HepG2 (cell line): ENCODE measurements around the gene KAT6B. TPM values are rescaled to one million over a fixed set of nuclear protein-coding genes. Genes with fewer than 3 reads are reported as not detected.

Experiments
- GABPB1 ChIP-seq: IDR thresholded peaks from 2 replicates; pipeline ENCODE4 v1.6.1; 2016; ENCODE audit warnings: mild to moderate bottlenecking, missing genetic modification reagents, moderate library complexity, missing compliant biosample characterization
- KDM5B ChIP-seq: sonication (generic); formaldehyde crosslinking; IDR thresholded peaks from 2 replicates; pipeline ENCODE4 v1.4.0; 2020; ENCODE audit warnings: missing genetic modification reagents, mild to moderate bottlenecking, borderline replicate concordance
- KLF15 ChIP-seq: sonication (generic); formaldehyde crosslinking; IDR thresholded peaks from 2 replicates; pipeline ENCODE4 v1.8.1; 2023; ENCODE audit warnings: borderline replicate concordance, mild to moderate bottlenecking, inconsistent platforms, missing genetic modification reagents, mixed read lengths
- SALL1 ChIP-seq: sonication (generic); formaldehyde crosslinking; IDR thresholded peaks from 2 replicates; pipeline ENCODE4 v1.8.0; 2022; ENCODE audit warnings: mild to moderate bottlenecking, missing genetic modification reagents
- SOX6 ChIP-seq, 2 experiments: fragments of 450-650 bp in 1 of 2; sonication (generic) in 1 of 2; formaldehyde crosslinking in 1 of 2; IDR thresholded peaks; 2 replicates each; pipeline versions ENCODE4 v1.4.0 to v1.6.1; 2017 to 2020; ENCODE audit warnings: antibody characterized with exemption in 1 of 2, mild to moderate bottlenecking in 1 of 2, missing genetic modification reagents in 1 of 2
- SRSF1 ChIP-seq: fragments of 200-400 bp; formaldehyde crosslinking; optimal IDR thresholded peaks from 2 replicates; pipeline ENCODE3; 2017; ENCODE audit warnings: mild to moderate bottlenecking, low read depth, low read length, moderate library complexity
- ZC3H13 ChIP-seq: sonication (generic); formaldehyde crosslinking; IDR thresholded peaks from 2 replicates; pipeline ENCODE4 v1.8.1; 2023; ENCODE audit warnings: mild to moderate bottlenecking, missing genetic modification reagents, moderate library complexity
- ZNF317 ChIP-seq: sonication (generic); formaldehyde crosslinking; IDR thresholded peaks from 2 replicates; pipeline ENCODE4 v1.5.0; 2020; ENCODE audit warnings: mild to moderate bottlenecking, missing genetic modification reagents
- ZNF333 ChIP-seq: sonication (generic); formaldehyde crosslinking; IDR thresholded peaks from 2 replicates; pipeline ENCODE4 v1.4.0; 2020; ENCODE audit warnings: mild to moderate bottlenecking, missing genetic modification reagents, borderline replicate concordance
- ZNF547 ChIP-seq: sonication (generic); formaldehyde crosslinking; IDR thresholded peaks from 2 replicates; pipeline ENCODE4 v1.5.1; 2020; ENCODE audit warnings: mild to moderate bottlenecking, missing genetic modification reagents
- ZNF709 ChIP-seq: sonication (generic); formaldehyde crosslinking; IDR thresholded peaks from 2 replicates; pipeline ENCODE4 v1.5.0; 2020; ENCODE audit warnings: mild to moderate bottlenecking, missing genetic modification reagents
- polyA plus RNA-seq, 8 experiments: library from polyadenylated mRNA; depleted of rRNA in 3 of 8; stranded (reverse) in 7 of 8; unstranded in 1 of 8; fragments of >200 nt; fragmentation: Illumina TruSeq in 4 of 8; extraction: Trizol in 4 of 8; gene quantifications; 2 replicates each; pipeline versions ENCODE4 v1.2.1 to v1.2.3, GENCODE V29; 2011 to 2016; ENCODE audit warnings: low read depth in 4 of 8, missing spikeins in 1 of 8, mixed read lengths in 1 of 8; ENCODE audit not compliant: insufficient read depth in 1 of 8
- total RNA-seq, 5 experiments: library from RNA; depleted of rRNA; stranded (reverse); fragments of >200 nt; fragmentation: Illumina TruSeq; extraction: Trizol; gene quantifications; 2 replicates each; pipeline ENCODE4 v1.2.3, GENCODE V29; 2016; ENCODE audit warnings: low read depth in 1 of 5
- TF ChIP-seq, protein P1 (sequence below): sonication (generic); formaldehyde crosslinking; IDR thresholded peaks from 2 replicates; pipeline ENCODE4 v1.4.0; 2020; ENCODE audit warnings: missing genetic modification reagents, borderline replicate concordance
- TF ChIP-seq, protein P2 (sequence below): sonication (generic); formaldehyde crosslinking; IDR thresholded peaks from 2 replicates; pipeline ENCODE4 v1.5.1; 2020; ENCODE audit warnings: missing genetic modification reagents, mild to moderate bottlenecking, borderline replicate concordance
- TF ChIP-seq, protein P3 (sequence below): sonication (generic); formaldehyde crosslinking; IDR thresholded peaks from 2 replicates; pipeline ENCODE4 v1.4.0; 2020; ENCODE audit warnings: mild to moderate bottlenecking, missing genetic modification reagents
- TF ChIP-seq, protein P4 (sequence below): sonication (generic); formaldehyde crosslinking; IDR thresholded peaks from 2 replicates; pipeline ENCODE4 v1.8.0; 2022; ENCODE audit warnings: missing genetic modification reagents, mild to moderate bottlenecking, inconsistent platforms, borderline replicate concordance
- TF ChIP-seq, protein P5 (sequence below): sonication (generic); formaldehyde crosslinking; IDR thresholded peaks from 2 replicates; pipeline ENCODE4 v1.4.0; 2020; ENCODE audit warnings: missing genetic modification reagents, mild to moderate bottlenecking, borderline replicate concordance

KAT6B gene
- total and polyA plus RNA-seq, 2 of the 13 experiments (the other 11 are each of a cell fraction or from before 2014, with no cell fraction given) = 3.0 to 9.5 TPM

DNA sequence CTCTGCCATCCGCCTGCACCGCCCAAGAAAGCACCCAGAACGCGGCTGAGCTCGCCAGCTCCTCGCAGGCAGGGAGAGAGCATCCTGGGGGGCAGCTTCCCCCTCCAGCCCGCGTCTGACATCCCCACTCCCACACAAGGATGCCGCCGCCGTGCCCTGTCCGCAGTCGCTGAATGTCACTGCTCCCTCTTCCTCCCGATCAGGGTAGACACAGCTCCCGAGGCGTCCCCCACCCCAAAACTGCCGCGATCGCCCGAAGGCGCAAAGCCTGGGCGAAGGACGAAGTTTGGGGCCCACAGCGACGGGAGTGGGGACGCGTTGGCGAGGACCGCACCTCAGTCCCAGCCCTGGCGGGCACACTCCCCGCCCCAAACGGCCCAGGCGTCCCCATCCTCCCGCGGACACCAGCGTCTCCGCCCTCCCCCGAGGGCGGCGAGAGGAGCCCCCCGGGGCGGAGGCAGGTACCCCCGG lies 1.5 kb upstream of the KAT6B start (continued):
- TF ChIP-seq SALL1 (CRISPR knock-in tag) (peak; percentile 9; the same call in 1 of the 2 replicates), KLF15 (CRISPR knock-in tag) (0 out of 2 replicates have a peak, but pooled peaks have one; percentile 57), ZNF709 (CRISPR knock-in tag) (0 out of 2 replicates have a peak, but pooled peaks have one; percentile 4), ZNF317 (peak; percentile 70; the same call in 1 of the 2 replicates), ZNF547 (CRISPR knock-in tag) (0 out of 2 replicates have a peak, but pooled peaks have one; percentile 30), SOX6 (IDR thresholded peaks at IDR 0.05) (no peak), SOX6 (CRISPR knock-in tag; IDR thresholded peaks at IDR 0.05) (peak; percentile 17; the same call in 1 of the 2 replicates), ZNF333 (CRISPR knock-in tag) (0 out of 2 replicates have a peak, but pooled peaks have one; percentile 60), ZC3H13 (CRISPR knock-in tag) (peak; percentile 62; the same call in 1 of the 2 replicates), GABPB1 (peak; percentile 8; the same call in 1 of the 2 replicates), KDM5B (peak; percentile 14; the same call in 1 of the 2 replicates), SRSF1 (peak; percentile 26)
- TF ChIP-seq, protein P1, sequence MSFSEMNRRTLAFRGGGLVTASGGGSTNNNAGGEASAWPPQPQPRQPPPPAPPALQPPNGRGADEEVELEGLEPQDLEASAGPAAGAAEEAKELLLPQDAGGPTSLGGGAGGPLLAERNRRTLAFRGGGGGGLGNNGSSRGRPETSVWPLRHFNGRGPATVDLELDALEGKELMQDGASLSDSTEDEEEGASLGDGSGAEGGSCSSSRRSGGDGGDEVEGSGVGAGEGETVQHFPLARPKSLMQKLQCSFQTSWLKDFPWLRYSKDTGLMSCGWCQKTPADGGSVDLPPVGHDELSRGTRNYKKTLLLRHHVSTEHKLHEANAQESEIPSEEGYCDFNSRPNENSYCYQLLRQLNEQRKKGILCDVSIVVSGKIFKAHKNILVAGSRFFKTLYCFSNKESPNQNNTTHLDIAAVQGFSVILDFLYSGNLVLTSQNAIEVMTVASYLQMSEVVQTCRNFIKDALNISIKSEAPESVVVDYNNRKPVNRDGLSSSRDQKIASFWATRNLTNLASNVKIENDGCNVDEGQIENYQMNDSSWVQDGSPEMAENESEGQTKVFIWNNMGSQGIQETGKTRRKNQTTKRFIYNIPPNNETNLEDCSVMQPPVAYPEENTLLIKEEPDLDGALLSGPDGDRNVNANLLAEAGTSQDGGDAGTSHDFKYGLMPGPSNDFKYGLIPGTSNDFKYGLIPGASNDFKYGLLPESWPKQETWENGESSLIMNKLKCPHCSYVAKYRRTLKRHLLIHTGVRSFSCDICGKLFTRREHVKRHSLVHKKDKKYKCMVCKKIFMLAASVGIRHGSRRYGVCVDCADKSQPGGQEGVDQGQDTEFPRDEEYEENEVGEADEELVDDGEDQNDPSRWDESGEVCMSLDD (CRISPR knock-in tag) = 0 out of 2 replicates have a peak, but pooled peaks have one; percentile 52
- TF ChIP-seq, protein P2, sequence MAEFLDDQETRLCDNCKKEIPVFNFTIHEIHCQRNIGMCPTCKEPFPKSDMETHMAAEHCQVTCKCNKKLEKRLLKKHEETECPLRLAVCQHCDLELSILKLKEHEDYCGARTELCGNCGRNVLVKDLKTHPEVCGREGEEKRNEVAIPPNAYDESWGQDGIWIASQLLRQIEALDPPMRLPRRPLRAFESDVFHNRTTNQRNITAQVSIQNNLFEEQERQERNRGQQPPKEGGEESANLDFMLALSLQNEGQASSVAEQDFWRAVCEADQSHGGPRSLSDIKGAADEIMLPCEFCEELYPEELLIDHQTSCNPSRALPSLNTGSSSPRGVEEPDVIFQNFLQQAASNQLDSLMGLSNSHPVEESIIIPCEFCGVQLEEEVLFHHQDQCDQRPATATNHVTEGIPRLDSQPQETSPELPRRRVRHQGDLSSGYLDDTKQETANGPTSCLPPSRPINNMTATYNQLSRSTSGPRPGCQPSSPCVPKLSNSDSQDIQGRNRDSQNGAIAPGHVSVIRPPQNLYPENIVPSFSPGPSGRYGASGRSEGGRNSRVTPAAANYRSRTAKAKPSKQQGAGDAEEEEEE (CRISPR knock-in tag) = no peak
- TF ChIP-seq, protein P3, sequence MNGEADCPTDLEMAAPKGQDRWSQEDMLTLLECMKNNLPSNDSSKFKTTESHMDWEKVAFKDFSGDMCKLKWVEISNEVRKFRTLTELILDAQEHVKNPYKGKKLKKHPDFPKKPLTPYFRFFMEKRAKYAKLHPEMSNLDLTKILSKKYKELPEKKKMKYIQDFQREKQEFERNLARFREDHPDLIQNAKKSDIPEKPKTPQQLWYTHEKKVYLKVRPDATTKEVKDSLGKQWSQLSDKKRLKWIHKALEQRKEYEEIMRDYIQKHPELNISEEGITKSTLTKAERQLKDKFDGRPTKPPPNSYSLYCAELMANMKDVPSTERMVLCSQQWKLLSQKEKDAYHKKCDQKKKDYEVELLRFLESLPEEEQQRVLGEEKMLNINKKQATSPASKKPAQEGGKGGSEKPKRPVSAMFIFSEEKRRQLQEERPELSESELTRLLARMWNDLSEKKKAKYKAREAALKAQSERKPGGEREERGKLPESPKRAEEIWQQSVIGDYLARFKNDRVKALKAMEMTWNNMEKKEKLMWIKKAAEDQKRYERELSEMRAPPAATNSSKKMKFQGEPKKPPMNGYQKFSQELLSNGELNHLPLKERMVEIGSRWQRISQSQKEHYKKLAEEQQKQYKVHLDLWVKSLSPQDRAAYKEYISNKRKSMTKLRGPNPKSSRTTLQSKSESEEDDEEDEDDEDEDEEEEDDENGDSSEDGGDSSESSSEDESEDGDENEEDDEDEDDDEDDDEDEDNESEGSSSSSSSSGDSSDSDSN (CRISPR knock-in tag) = peak; percentile 47; the same call in 1 of the 2 replicates
- TF ChIP-seq, protein P4, sequence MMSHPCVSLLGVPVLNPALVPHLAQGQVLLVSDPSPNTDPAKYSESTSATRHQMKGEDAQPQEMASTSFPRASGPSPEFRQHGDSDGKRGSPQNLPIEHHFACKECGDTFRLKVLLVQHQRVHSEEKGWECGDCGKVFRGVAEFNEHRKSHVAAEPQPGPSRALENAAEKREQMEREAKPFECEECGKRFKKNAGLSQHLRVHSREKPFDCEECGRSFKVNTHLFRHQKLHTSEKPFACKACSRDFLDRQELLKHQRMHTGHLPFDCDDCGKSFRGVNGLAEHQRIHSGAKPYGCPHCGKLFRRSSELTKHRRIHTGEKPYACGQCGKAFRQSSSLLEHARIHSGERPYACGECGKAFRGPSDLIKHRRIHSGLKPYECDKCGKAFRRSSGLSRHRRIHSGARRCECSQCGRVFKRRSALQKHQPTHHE (CRISPR knock-in tag) = 0 out of 2 replicates have a peak, but pooled peaks have one; percentile 26
- TF ChIP-seq, protein P5, sequence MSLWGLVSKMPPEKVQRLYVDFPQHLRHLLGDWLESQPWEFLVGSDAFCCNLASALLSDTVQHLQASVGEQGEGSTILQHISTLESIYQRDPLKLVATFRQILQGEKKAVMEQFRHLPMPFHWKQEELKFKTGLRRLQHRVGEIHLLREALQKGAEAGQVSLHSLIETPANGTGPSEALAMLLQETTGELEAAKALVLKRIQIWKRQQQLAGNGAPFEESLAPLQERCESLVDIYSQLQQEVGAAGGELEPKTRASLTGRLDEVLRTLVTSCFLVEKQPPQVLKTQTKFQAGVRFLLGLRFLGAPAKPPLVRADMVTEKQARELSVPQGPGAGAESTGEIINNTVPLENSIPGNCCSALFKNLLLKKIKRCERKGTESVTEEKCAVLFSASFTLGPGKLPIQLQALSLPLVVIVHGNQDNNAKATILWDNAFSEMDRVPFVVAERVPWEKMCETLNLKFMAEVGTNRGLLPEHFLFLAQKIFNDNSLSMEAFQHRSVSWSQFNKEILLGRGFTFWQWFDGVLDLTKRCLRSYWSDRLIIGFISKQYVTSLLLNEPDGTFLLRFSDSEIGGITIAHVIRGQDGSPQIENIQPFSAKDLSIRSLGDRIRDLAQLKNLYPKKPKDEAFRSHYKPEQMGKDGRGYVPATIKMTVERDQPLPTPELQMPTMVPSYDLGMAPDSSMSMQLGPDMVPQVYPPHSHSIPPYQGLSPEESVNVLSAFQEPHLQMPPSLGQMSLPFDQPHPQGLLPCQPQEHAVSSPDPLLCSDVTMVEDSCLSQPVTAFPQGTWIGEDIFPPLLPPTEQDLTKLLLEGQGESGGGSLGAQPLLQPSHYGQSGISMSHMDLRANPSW (CRISPR knock-in tag) = no peak
